Measurements from ENCODE around the gene DDT. TPM values are rescaled to one million over a fixed set of nuclear protein-coding genes. Genes with fewer than 3 reads are reported as not detected.
A peak's percentile ranks its signal among the peaks of the same experiment; 100 is the strongest.
"Not testable (repeated sequence)": the region's sequence is repeated elsewhere in the genome, so short reads cannot be mapped to it uniquely, and the experiment has no call there.

The DDT gene
- total and polyA plus RNA-seq, 10 of the 15 experiments (the other 5 are each of a cell fraction or from before 2014, with no cell fraction given): 25.1 to 408 (median 202) TPM

- H3K79me2 ChIP-seq (ENCODE audit: control insufficient read depth, insufficient read depth, low read length); H4K20me1 ChIP-seq (ENCODE audit: control insufficient read depth, insufficient read depth); H3K27ac ChIP-seq (ENCODE audit: control insufficient read depth, insufficient read depth); H3K4me1 ChIP-seq (ENCODE audit: control insufficient read depth, insufficient read depth, low read length); BruUV-seq (replicated peaks); H3K9ac ChIP-seq (ENCODE audit: control insufficient read depth, insufficient read depth, low read length); H3K4me3 ChIP-seq; H3K4me2 ChIP-seq (ENCODE audit: control insufficient read depth, insufficient read depth); H3K9me3 ChIP-seq (replicated peaks; ENCODE audit: control insufficient read depth, insufficient read depth, low read length); POLR2A ChIA-PET; in situ Hi-C loops (cut with MboI); H3K27me3 ChIP-seq (replicated peaks in 1 of 2; ENCODE audit: control insufficient read depth in 2 of 2, insufficient read depth in 2 of 2, low read length in 1 of 2); SMC1A ChIA-PET (ENCODE audit: uncharacterized antibody, unreplicated experiment); H3K36me3 ChIP-seq (ENCODE audit: control insufficient read depth in 2 of 2, insufficient read depth in 2 of 2, low read length in 1 of 2): not testable (repeated sequence)
- peak; percentile 46; the same call in 1 of the 2 replicates for TF ChIP-seq RAD51 (IDR thresholded peaks at IDR 0.05)
- TF ChIP-seq KLF5 (IDR thresholded peaks at IDR 0.05; ENCODE audit: partially characterized antibody): peak; percentile 36
- TF ChIP-seq ATF3 (IDR thresholded peaks at IDR 0.05; ENCODE audit: borderline replicate concordance, extremely low read depth, low read depth, low read length): 0 out of 2 replicates have a peak, but pooled peaks have one; percentile 15
- TF ChIP-seq RAD21 (IDR thresholded peaks at IDR 0.05; ENCODE audit: insufficient read depth, low read depth, low read length): peak; percentile 81
- peak; percentile 32; the same call in 1 of the 2 replicates for TF ChIP-seq RUNX3 (IDR thresholded peaks at IDR 0.05; ENCODE audit: low read length)
- TF ChIP-seq SMC3 (IDR thresholded peaks at IDR 0.05; ENCODE audit: borderline replicate concordance, low read length): peak; percentile 69
- peak; percentile 24; the same call in 1 of the 2 replicates for TF ChIP-seq YY1 (IDR thresholded peaks at IDR 0.05; ENCODE audit: low read depth, low read length)
- peak in 1 of 2 experiments; percentile 19; a peak in 1 of 4 replicates for TF ChIP-seq BHLHE40 (IDR thresholded peaks at IDR 0.05; ENCODE audit: borderline replicate concordance in 1 of 2, low read depth in 2 of 2, low read length in 1 of 2)
- peak; percentile 38 for TF ChIP-seq RELA (IDR thresholded peaks at IDR 0.05; ENCODE audit: borderline replicate concordance, partially characterized antibody)
- TF ChIP-seq CTCF (IDR thresholded peaks at IDR 0.05 in 2 of 3, conservative IDR thresholded peaks at IDR 0.05 in 1 of 3; ENCODE audit: control insufficient read depth in 2 of 3, extremely low read depth in 1 of 3, insufficient read depth in 1 of 3, low read depth in 3 of 3, low read length in 3 of 3): peak; percentile 74 to 79 (median 77)
- peak; percentile 29 for TF ChIP-seq USF1 (IDR thresholded peaks at IDR 0.05; ENCODE audit: borderline replicate concordance, extremely low read length, insufficient read depth, low read depth, low read length)
- TF ChIP-seq RB1 (IDR thresholded peaks at IDR 0.05; ENCODE audit: borderline replicate concordance): 0 out of 2 replicates have a peak, but pooled peaks have one; percentile 32
- CTCF ChIA-PET: interaction anchor here (0.6 to 1.0 kb wide), 3 partner anchors 74 to 219 kb away, joined by 3 to 5 read pairs (median 3); no protein-coding TSS in a partner anchor
- RAD21 ChIA-PET (ENCODE audit: unreplicated experiment): interaction anchor here (0.6 kb wide), 1 partner anchor 223 kb away, joined by 3 read pairs; no protein-coding TSS in a partner anchor
- DNase-seq (ENCODE audit: low read depth, low spot score) (peak; percentile 30), FAIRE-seq (peak; percentile 89), ATAC-seq (peak; percentile 95)
- peak overlapping the region; percentile 67 for H2AFZ ChIP-seq (ENCODE audit: control insufficient read depth, low read depth, low read length)
- intact Hi-C loops (cut with micrococcal nuclease; ENCODE audit: unreplicated experiment): loop anchor here (10.0 kb wide), 2 partner anchors 218 to 288 kb away; partner anchors contain the start of gene GGT5
- WGBS (ENCODE audit: insufficient coverage, insufficient replicate concordance, low lambda C conversion rate, missing lambda C conversion rate): 33% methylated on average over 12 of the region's 12 CpGs
These were observed 17.8 kb downstream of the DDT start for GRCh38 chr22:23956301-23956900.

- 52% methylated on average over 7 of the region's 8 CpGs for WGBS (ENCODE audit: insufficient coverage, insufficient replicate concordance, low lambda C conversion rate, missing lambda C conversion rate)
- H2AFZ ChIP-seq (ENCODE audit: control insufficient read depth, low read depth, low read length); H3K4me2 ChIP-seq (ENCODE audit: control insufficient read depth, insufficient read depth); POLR2A ChIA-PET; H3K36me3 ChIP-seq (ENCODE audit: control insufficient read depth in 2 of 2, insufficient read depth in 2 of 2, low read length in 1 of 2); ATAC-seq; DNase-seq (ENCODE audit: low read depth, low spot score); H3K4me3 ChIP-seq; H3K79me2 ChIP-seq (ENCODE audit: control insufficient read depth, insufficient read depth, low read length); in situ Hi-C loops (cut with MboI); H3K4me1 ChIP-seq (ENCODE audit: control insufficient read depth, insufficient read depth, low read length); H3K9ac ChIP-seq (ENCODE audit: control insufficient read depth, insufficient read depth, low read length); H3K27me3 ChIP-seq (replicated peaks in 1 of 2; ENCODE audit: control insufficient read depth in 2 of 2, insufficient read depth in 2 of 2, low read length in 1 of 2); FAIRE-seq; H3K27ac ChIP-seq (ENCODE audit: control insufficient read depth, insufficient read depth); BruUV-seq (replicated peaks); H3K9me3 ChIP-seq (replicated peaks; ENCODE audit: control insufficient read depth, insufficient read depth, low read length); SMC1A ChIA-PET (ENCODE audit: uncharacterized antibody, unreplicated experiment); H4K20me1 ChIP-seq (ENCODE audit: control insufficient read depth, insufficient read depth): not testable (repeated sequence)
- CTCF ChIA-PET: interaction anchor here (0.6 to 1.0 kb wide), 3 partner anchors 74 to 219 kb away, joined by 3 to 5 read pairs (median 3); no protein-coding TSS in a partner anchor
- RAD21 ChIA-PET (ENCODE audit: unreplicated experiment): interaction anchor here (0.6 kb wide), 1 partner anchor 223 kb away, joined by 3 read pairs; no protein-coding TSS in a partner anchor
- intact Hi-C loops (cut with micrococcal nuclease; ENCODE audit: unreplicated experiment): loop anchor here (10.0 kb wide), 2 partner anchors 219 to 289 kb away; partner anchors contain the start of gene GGT5
These were observed 18.4 kb downstream of the DDT start for GRCh38 chr22:23955886-23956285.

Measured in GM12878 (cell line).